Smooth muscle cell (in vitro differentiated cells): ENCODE results near the gene MTG2. TPM values are rescaled to one million over a fixed set of nuclear protein-coding genes. Genes with fewer than 3 reads are reported as not detected.

Experiments used
- DNase-seq: peaks from one replicate; lab custom pipeline; 2025; ENCODE audit not compliant: unreplicated experiment; lab: John Stamatoyannopoulos, UW
- H2AFZ ChIP-seq: fragments of 200-600 bp; sonication (generic); 2 replicates; pipeline ENCODE4 v1.6.0; 2016; ENCODE audit warnings: antibody characterized with exemption, low read depth, mild to moderate bottlenecking
- H3F3A ChIP-seq: fragments of 200-600 bp; sonication (generic); 2 replicates; pipeline ENCODE4 v1.6.0; 2017; ENCODE audit warnings: antibody characterized with exemption, low read depth
- H3K27ac ChIP-seq: fragments of 200-600 bp; sonication (generic); 2 replicates; pipeline ENCODE4 v1.5.1; 2016; ENCODE audit warnings: low read depth, mild to moderate bottlenecking
- H3K27me3 ChIP-seq: fragments of 200-600 bp; sonication (generic); 2 replicates; pipeline ENCODE4 v1.6.1; 2016; ENCODE audit warnings: low read depth, mild to moderate bottlenecking
- H3K36me3 ChIP-seq: fragments of 200-600 bp; sonication (generic); 2 replicates; pipeline ENCODE4 v1.5.1; 2016; ENCODE audit warnings: low read depth
- H3K4me1 ChIP-seq: fragments of 200-600 bp; sonication (generic); 2 replicates; pipeline ENCODE4 v1.5.1; 2016; ENCODE audit warnings: low read depth
- H3K4me2 ChIP-seq: fragments of 200-600 bp; sonication (generic); 2 replicates; pipeline ENCODE4 v1.6.0; 2016; ENCODE audit warnings: mild to moderate bottlenecking
- H3K4me3 ChIP-seq: fragments of 200-600 bp; sonication (generic); 2 replicates; pipeline ENCODE4 v1.5.1; 2016; ENCODE audit warnings: mild to moderate bottlenecking
- H3K79me2 ChIP-seq: fragments of 200-600 bp; sonication (generic); 2 replicates; pipeline ENCODE4 v1.6.0; 2016; ENCODE audit warnings: low read depth, mild to moderate bottlenecking
- H3K9ac ChIP-seq: fragments of 200-600 bp; sonication (generic); 2 replicates; pipeline ENCODE4 v1.6.0; 2016; ENCODE audit warnings: low read depth
- H3K9me3 ChIP-seq: fragments of 200-600 bp; sonication (generic); replicated peaks from 2 replicates; pipeline ENCODE4 v1.5.1; 2016; ENCODE audit warnings: low read depth
- H4K20me1 ChIP-seq: fragments of 200-600 bp; sonication (generic); 2 replicates; pipeline ENCODE4 v1.6.0; 2016; ENCODE audit warnings: low read depth
- CTCF ChIP-seq: fragments of 200-600 bp; sonication (generic); IDR thresholded peaks from 2 replicates; pipeline ENCODE4 v1.5.1; 2017; ENCODE audit warnings: borderline replicate concordance, mild to moderate bottlenecking, antibody characterized with exemption; ENCODE audit not compliant: insufficient read depth, poor library complexity, severe bottlenecking
- WGBS: methylation state at CpG from one replicate; pipeline ENCODE4 v1.1.7; 2016; ENCODE audit warnings: low lambda C conversion rate; 5-methylcytosine and 5-hydroxymethylcytosine counted together
- polyA plus RNA-seq: library from polyadenylated mRNA; unstranded; fragments of >200 nt; fragmentation: Nextera tagmentation; extraction: Ambion mirVana; gene quantifications from 2 replicates; pipeline ENCODE4 v1.2.1, GENCODE V29; 2016
- total RNA-seq: library from RNA; depleted of rRNA; stranded (reverse); fragments of >200 nt; gene quantifications from 2 replicates; pipeline ENCODE4 v1.2.3, GENCODE V29; 2014

Gene MTG2
- total and polyA plus RNA-seq, 2 experiments from 2014 or later: 17.9 to 21.9 TPM

- peaks cover 51% of the 10 kb centered on the region for H3K79me2 ChIP-seq
- peak overlapping the region; percentile 64 for H3K4me3 ChIP-seq
- H3K27me3 ChIP-seq: no peaks in the 10 kb centered on the region
- H3K4me2 ChIP-seq: peak overlapping the region; percentile 94
- peaks cover 14% of the 10 kb centered on the region for H3K4me1 ChIP-seq
- peaks cover 48% of the 10 kb centered on the region for H4K20me1 ChIP-seq
- H3K36me3 ChIP-seq: no peaks in the 10 kb centered on the region
- no peaks in the 10 kb centered on the region for H3F3A ChIP-seq
- no peak overlapping the region for H2AFZ ChIP-seq
- no peak for DNase-seq
- 2% methylated on average over 32 of the region's 70 CpGs for WGBS
- H3K27ac ChIP-seq: peak overlapping the region; percentile 70
- peak overlapping the region; percentile 97 for H3K9ac ChIP-seq
- TF ChIP-seq CTCF: no peak
- H3K9me3 ChIP-seq: no peaks in the 10 kb centered on the region
Observed at GRCh38 chr20:62238569-62239277, 55.9 kb downstream of the MTG2 start.

GRCh38 chr20:62239278-62239879, 56.6 kb downstream of the MTG2 start:
- peak overlapping the region; percentile 70 for H3K27ac ChIP-seq
- peak overlapping the region; percentile 64 for H3K4me3 ChIP-seq
- peak overlapping the region; percentile 94 for H3K4me2 ChIP-seq
- H3K27me3 ChIP-seq: no peaks in the 10 kb centered on the region
- DNase-seq: no peak
- H2AFZ ChIP-seq: no peak overlapping the region
- peak overlapping the region; percentile 97 for H3K9ac ChIP-seq
- H3K4me1 ChIP-seq: peaks cover 14% of the 10 kb centered on the region
- H3K36me3 ChIP-seq: no peaks in the 10 kb centered on the region
- peaks cover 54% of the 10 kb centered on the region for H4K20me1 ChIP-seq
- TF ChIP-seq CTCF: no peak
- H3K79me2 ChIP-seq: peaks cover 58% of the 10 kb centered on the region
- WGBS: 54% methylated on average over 23 of the region's 23 CpGs
- no peaks in the 10 kb centered on the region for H3F3A ChIP-seq
- no peaks in the 10 kb centered on the region for H3K9me3 ChIP-seq

GRCh38 chr20:62240020-62240685, 57.3 kb downstream of the MTG2 start:
- no peaks in the 10 kb centered on the region for H3K9me3 ChIP-seq
- H3K4me2 ChIP-seq: no peak overlapping the region
- H3K27me3 ChIP-seq: no peaks in the 10 kb centered on the region
- WGBS: 96% methylated on average over 13 of the region's 13 CpGs
- H3K9ac ChIP-seq: no peak overlapping the region
- no peak overlapping the region for H3K4me3 ChIP-seq
- H3F3A ChIP-seq: no peaks in the 10 kb centered on the region
- DNase-seq: no peak
- H2AFZ ChIP-seq: no peak overlapping the region
- no peak for TF ChIP-seq CTCF
- H3K36me3 ChIP-seq: no peaks in the 10 kb centered on the region
- peaks cover 66% of the 10 kb centered on the region for H3K79me2 ChIP-seq
- peaks cover 14% of the 10 kb centered on the region for H3K4me1 ChIP-seq
- no peak overlapping the region for H3K27ac ChIP-seq
- H4K20me1 ChIP-seq: peaks cover 62% of the 10 kb centered on the region
